WTC11 (cell line): ENCODE data around the gene PANX2. TPM values are rescaled to one million over a fixed set of nuclear protein-coding genes. Genes with fewer than 3 reads are reported as not detected.

Source experiments
- ATAC-seq: fragments of 200-7000 bp; cut with Tn5 transposase; 2 replicates; pipeline ENCODE4 v1.10.0; 2021; ENCODE audit warnings: mild to moderate bottlenecking, moderate library complexity
- CTCF ChIA-PET: fragments of 300-600 bp; sonication (Branson Sonifier 250); formaldehyde crosslinking; loops from one replicate; lab custom pipeline; 2021; ENCODE audit warnings: antibody characterized with exemption; lab: Charles Lee
- POLR2A ChIA-PET: fragments of 350-600 bp; sonication (Branson Sonifier 250); formaldehyde crosslinking; loops from one replicate; lab custom pipeline; 2021; ENCODE audit warnings: antibody characterized with exemption; lab: Charles Lee
- DNase-seq: peaks from one replicate; pipeline ENCODE4 v3.0.0; 2021; ENCODE audit warnings: low spot score
- H3K27ac Mint-ChIP-seq: 2 replicates; pipeline ENCODE4 v1.8.0; 2021; ENCODE audit warnings: mixed read lengths
- H3K27me3 Mint-ChIP-seq: 2 replicates; pipeline ENCODE4 v1.8.0; 2021; ENCODE audit warnings: low read depth, mild to moderate bottlenecking, moderate library complexity, mixed read lengths
- H3K36me3 Mint-ChIP-seq: 2 replicates; pipeline ENCODE4 v1.8.0; 2021; ENCODE audit warnings: mixed read lengths
- H3K4me1 Mint-ChIP-seq: 2 replicates; pipeline ENCODE4 v1.8.0; 2022; ENCODE audit warnings: mixed read lengths
- H3K4me3 Mint-ChIP-seq: 2 replicates; pipeline ENCODE4 v1.8.0; 2021; ENCODE audit warnings: mild to moderate bottlenecking, moderate library complexity, mixed read lengths
- H3K9me3 Mint-ChIP-seq: 2 replicates; pipeline ENCODE4 v1.8.0; 2021; ENCODE audit warnings: mixed read lengths
- CDX4 ChIP-seq: fragments of 250-450 bp; sonication (Bioruptor Pico); IDR thresholded peaks from 2 replicates; pipeline ENCODE4 v1.9.0; 2021; ENCODE audit warnings: moderate library complexity, mild to moderate bottlenecking, inconsistent platforms, borderline replicate concordance
- FOXJ3 ChIP-seq: sonication (generic); formaldehyde crosslinking; IDR thresholded peaks from 2 replicates; pipeline ENCODE4 v1.9.0; 2021; ENCODE audit warnings: missing genetic modification reagents, mild to moderate bottlenecking, borderline replicate concordance
- GRHL2 ChIP-seq: fragments of 250-450 bp; sonication (Bioruptor Pico); IDR thresholded peaks from 2 replicates; pipeline ENCODE4 v1.8.0; 2022; ENCODE audit warnings: mild to moderate bottlenecking, moderate library complexity; ENCODE audit not compliant: insufficient replicate concordance, severe bottlenecking
- IRF1 ChIP-seq: sonication (generic); formaldehyde crosslinking; IDR thresholded peaks from 2 replicates; pipeline ENCODE4 v1.8.0; 2023; ENCODE audit warnings: missing genetic modification reagents
- JAZF1 ChIP-seq: fragments of 250-450 bp; sonication (Bioruptor Pico); IDR thresholded peaks from 2 replicates; pipeline ENCODE4 v1.9.0; 2021; ENCODE audit warnings: moderate library complexity, mild to moderate bottlenecking, inconsistent platforms
- KAT7 ChIP-seq: sonication (generic); formaldehyde crosslinking; IDR thresholded peaks from 2 replicates; pipeline ENCODE4 v1.8.1; 2023; ENCODE audit warnings: missing genetic modification reagents, mild to moderate bottlenecking, borderline replicate concordance
- NR3C1 ChIP-seq: sonication (generic); formaldehyde crosslinking; conservative IDR thresholded peaks from 2 replicates; pipeline ENCODE4 v1.8.1; 2023; ENCODE audit warnings: low read depth, mild to moderate bottlenecking, missing genetic modification reagents
- PRDM15 ChIP-seq: sonication (generic); formaldehyde crosslinking; IDR thresholded peaks from 2 replicates; pipeline ENCODE4 v1.8.0; 2022; ENCODE audit warnings: missing genetic modification reagents
- SMAD4 ChIP-seq: sonication (generic); formaldehyde crosslinking; IDR thresholded peaks from 2 replicates; pipeline ENCODE4 v1.8.0; 2022; ENCODE audit warnings: mild to moderate bottlenecking, missing genetic modification reagents
- SP1 ChIP-seq: sonication (generic); formaldehyde crosslinking; conservative IDR thresholded peaks from 2 replicates; pipeline ENCODE4 v1.8.1; 2022; ENCODE audit warnings: missing genetic modification reagents
- TEAD1 ChIP-seq: sonication (generic); formaldehyde crosslinking; IDR thresholded peaks from 2 replicates; pipeline ENCODE4 v1.8.0; 2022; ENCODE audit warnings: mild to moderate bottlenecking, missing genetic modification reagents
- ZBTB43 ChIP-seq: sonication (generic); formaldehyde crosslinking; IDR thresholded peaks from 2 replicates; pipeline ENCODE4 v1.8.1; 2023; ENCODE audit warnings: mild to moderate bottlenecking, missing genetic modification reagents
- ZNF396 ChIP-seq: fragments of 250-450 bp; sonication (Bioruptor Pico); IDR thresholded peaks from 2 replicates; pipeline ENCODE4 v1.8.0; 2021; ENCODE audit warnings: mild to moderate bottlenecking, moderate library complexity, borderline replicate concordance
- ZNF416 ChIP-seq: fragments of 250-450 bp; sonication (Bioruptor Pico); IDR thresholded peaks from 2 replicates; pipeline ENCODE4 v1.9.0; 2021; ENCODE audit warnings: mild to moderate bottlenecking, inconsistent platforms
- total RNA-seq: library from RNA; stranded (reverse); gene quantifications from 3 replicates; pipeline ENCODE4 v1.2.3, GENCODE V29; 2021
- TF ChIP-seq, protein P1 (sequence below): fragments of 250-450 bp; sonication (Bioruptor Pico); IDR thresholded peaks from 2 replicates; pipeline ENCODE4 v2.1.2; 2022; ENCODE audit warnings: mild to moderate bottlenecking, moderate library complexity

PANX2 gene
- total RNA-seq, 1 experiment from 2014 or later, result 10.2 TPM

DNA sequence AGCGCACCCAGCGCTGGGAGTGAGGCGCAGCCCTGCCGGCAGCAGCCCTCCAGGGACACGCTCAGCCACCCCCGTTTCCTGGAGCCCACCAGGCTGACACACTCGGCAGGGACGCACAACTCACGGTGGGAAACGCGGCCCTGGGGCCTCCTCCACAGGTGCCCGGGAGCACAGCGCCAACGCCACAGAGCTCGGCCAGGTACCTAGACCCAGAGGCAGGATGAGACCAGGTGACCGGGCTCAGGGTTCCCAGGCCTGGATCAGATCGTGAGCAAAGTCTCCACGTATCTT is 56.3 kb downstream of the PANX2 start (continued):
- no peak for TF ChIP-seq PRDM15 (CRISPR knock-in tag)
- TF ChIP-seq IRF1, result no peak
- TF ChIP-seq NR3C1 (CRISPR knock-in tag), result no peak
- TF ChIP-seq CDX4 (CRISPR knock-in tag), result no peak

GRCh38 chr22:50227579-50228215 is 57.2 kb downstream of the PANX2 start:
- no peaks in the 10 kb centered on the region for H3K4me1 Mint-ChIP-seq
- TF ChIP-seq SMAD4 (CRISPR knock-in tag) (no peak), FOXJ3 (CRISPR knock-in tag) (no peak), KAT7 (CRISPR knock-in tag) (no peak), ZBTB43 (no peak), JAZF1 (CRISPR knock-in tag) (no peak), ZNF396 (CRISPR knock-in tag) (no peak), IRF1 (no peak), ZNF416 (CRISPR knock-in tag) (no peak), SP1 (no peak), GRHL2 (no peak), TEAD1 (CRISPR knock-in tag) (no peak)
- TF ChIP-seq, protein P1, sequence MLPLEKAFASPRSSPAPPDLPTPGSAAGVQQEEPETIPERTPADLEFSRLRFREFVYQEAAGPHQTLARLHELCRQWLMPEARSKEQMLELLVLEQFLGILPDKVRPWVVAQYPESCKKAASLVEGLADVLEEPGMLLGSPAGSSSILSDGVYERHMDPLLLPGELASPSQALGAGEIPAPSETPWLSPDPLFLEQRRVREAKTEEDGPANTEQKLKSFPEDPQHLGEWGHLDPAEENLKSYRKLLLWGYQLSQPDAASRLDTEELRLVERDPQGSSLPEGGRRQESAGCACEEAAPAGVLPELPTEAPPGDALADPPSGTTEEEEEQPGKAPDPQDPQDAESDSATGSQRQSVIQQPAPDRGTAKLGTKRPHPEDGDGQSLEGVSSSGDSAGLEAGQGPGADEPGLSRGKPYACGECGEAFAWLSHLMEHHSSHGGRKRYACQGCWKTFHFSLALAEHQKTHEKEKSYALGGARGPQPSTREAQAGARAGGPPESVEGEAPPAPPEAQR (CRISPR knock-in tag), result no peak
- TF ChIP-seq, all 79 proteins: peak for 0
- Mint-ChIP-seq H3K27me3 (no peaks in the 10 kb centered on the region), H3K27ac (no peak overlapping the region), H3K9me3 (no peaks in the 10 kb centered on the region), H3K4me3 (no peak overlapping the region), H3K36me3 (peaks cover 18% of the 10 kb centered on the region)
- POLR2A ChIA-PET, result interaction anchor here (0.5 kb wide), 1 partner anchor 648 kb away, joined by 7 read pairs; no protein-coding TSS in a partner anchor
- DNase-seq (no peak), ATAC-seq (no peak)
- CTCF ChIA-PET, result interaction anchor here (1.3 to 3.5 kb wide), 2 partner anchors 9 to 13 kb away, joined by 4 to 15 read pairs; no protein-coding TSS in a partner anchor
